Measurements from ENCODE around the gene RASSF8.

Gene RASSF8, protein sequence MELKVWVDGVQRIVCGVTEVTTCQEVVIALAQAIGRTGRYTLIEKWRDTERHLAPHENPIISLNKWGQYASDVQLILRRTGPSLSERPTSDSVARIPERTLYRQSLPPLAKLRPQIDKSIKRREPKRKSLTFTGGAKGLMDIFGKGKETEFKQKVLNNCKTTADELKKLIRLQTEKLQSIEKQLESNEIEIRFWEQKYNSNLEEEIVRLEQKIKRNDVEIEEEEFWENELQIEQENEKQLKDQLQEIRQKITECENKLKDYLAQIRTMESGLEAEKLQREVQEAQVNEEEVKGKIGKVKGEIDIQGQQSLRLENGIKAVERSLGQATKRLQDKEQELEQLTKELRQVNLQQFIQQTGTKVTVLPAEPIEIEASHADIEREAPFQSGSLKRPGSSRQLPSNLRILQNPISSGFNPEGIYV

DNA sequence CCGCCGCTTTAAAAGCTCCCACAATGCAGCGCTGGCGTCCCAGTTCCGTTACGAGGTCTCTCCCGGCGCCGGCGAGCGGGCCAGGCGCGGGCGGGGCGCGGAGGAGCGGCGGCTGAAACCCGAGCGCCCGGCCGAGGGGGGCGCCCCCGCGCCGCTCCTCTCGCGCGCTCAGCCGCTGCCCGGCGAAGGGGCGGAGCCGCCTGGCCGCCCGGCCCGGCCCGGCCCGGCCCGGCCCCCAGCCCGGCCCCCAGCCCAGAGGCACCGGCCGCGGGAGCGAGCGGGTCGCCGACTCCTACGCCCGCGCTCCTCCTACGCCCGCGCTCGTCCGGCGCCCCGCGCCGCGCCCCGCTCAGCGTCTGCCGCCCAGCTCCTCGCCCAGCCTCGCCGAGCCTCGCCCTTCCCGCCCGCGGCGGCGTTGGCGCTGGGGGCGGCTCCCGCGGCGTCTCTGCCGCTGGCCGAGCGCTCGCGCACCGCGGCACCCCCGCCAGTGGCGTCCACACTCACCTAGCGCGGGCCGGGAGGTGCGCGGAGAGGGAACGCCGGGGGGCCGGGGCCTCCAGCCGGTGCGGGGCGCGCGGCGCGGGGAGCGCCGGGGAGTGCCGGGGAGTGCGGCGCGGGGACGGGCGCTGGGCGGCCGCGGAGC lies at the start of gene RASSF8:
TSS of gene RASSF8 (plus strand) at position 255 of the 643 bp plus-strand sequence. CDS start 96,662 bp downstream, outside the sequence.
- DNase-seq, result no peak

DNA sequence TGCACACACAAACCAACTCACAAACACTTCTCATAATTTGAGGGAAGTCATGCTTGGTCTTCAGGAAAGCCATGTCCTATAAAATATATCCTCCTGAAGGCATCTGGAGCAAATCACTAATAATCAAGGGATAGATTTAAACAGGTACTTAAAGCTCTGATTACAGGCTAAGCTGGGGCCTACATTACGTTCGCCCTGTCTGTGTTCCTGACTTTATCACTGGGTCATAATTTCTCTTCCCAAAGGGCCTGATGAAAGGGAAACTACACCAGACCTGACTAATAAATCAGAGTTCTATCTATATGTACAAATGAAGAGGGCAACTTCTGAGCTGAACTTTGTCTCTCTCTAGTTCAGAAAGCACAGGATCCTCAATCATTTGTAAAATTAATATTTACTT lies 43.9 kb upstream of the RASSF8 start:
- DNase-seq, result no peak

DNA sequence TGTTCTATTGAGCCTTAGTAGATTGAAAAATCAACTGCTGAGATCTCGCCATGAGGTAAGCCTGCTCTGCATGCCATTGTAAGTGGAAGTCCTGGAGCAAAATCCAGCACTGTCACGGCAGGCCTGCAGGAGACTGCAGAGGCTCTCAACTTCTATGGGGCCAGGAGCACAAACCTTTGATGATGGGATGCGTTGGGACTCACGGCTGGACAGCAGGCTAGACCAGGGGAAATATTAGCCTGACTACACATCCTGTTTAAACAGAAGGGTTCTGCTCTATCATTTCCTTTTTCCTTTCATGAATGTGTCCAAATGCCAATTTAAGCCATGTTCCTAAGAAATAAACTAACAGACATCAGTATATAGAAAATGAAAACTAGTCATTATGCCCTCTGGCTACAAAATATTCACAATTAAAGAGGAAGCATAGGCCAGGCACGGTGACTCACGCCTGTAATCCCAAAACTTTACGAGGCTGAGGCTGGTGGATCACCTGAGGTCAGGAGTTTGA lies 33.9 kb upstream of the RASSF8 start:
- no peak for DNase-seq

DNA sequence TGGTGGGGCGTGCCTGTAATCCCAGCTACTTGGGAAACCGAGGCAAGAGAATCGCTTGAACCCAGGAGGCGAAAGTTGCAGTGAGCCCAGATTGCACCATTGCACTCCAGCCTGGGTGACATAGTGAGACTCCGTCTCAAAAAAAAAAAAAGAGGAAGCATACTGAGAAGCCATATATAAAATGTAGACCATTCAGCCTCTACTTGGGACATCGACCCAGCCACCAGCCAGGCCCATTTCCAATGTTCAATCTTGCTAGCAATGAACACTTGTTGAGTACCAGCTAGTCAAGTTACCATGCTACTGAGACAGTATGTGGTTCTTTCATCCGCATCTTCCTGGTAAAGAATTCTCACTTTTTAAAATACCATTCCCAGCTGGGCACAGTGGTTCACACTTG lies 33.4 kb upstream of the RASSF8 start:
- DNase-seq, result no peak

DNA sequence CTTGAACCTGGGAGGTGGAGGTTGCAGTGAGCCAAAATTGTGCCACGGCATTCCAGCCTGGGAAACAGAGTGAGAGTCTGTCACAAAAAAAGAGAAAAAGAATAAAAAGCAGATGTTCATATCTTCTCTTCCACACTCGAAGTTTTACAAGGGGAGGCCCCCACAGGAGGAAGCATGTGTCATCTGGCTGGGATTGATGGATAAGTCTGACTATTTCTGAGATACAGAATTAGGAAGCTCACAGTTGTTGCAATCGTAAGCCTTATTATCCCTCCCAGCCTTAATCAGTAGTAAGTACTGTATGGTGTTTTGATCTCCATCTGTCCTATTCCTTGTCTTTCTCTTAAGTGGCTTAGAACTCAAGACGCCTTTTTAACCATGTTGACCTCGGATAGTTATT lies 31.9 kb upstream of the RASSF8 start:
- DNase-seq, result no peak

DNA sequence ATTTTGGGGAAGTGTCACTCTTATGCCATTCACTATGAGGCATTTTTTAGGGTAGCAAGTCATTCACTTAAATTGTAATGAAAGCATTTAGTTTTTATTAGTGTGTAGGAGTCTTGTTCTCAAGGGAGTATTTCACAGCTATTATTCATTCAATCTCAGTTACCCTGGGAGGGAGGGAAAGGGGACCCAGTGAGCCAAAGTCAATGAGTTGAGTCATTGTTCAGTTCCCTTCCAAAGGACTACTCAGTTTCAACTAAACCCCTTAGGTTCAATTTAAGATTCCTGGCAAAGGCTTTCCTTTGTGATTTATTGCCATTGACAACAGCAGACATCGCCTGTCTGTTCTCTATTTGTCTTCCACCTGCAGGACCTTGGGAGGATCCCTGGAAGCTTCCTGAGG lies 29.3 kb upstream of the RASSF8 start:
- no peak for DNase-seq

DNA sequence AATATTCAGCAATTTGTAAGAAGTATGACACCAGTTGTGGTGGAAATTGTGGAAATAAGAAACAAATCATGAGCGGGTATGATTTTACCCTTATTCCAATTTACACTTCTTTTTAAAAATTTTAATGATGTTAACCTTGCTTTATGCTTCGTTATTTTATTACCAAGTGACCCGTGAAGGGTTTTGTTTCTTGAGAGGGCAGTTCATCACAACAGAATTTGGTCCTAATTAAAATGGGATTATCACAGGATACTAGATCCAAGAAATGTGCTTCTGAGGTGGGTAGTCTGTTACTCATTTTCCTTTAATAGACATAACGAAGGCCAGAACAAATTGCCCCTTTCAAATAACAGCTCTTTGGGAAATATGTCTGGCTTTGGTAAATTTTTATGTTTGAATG lies 25.5 kb upstream of the RASSF8 start:
- DNase-seq, result no peak

DNA sequence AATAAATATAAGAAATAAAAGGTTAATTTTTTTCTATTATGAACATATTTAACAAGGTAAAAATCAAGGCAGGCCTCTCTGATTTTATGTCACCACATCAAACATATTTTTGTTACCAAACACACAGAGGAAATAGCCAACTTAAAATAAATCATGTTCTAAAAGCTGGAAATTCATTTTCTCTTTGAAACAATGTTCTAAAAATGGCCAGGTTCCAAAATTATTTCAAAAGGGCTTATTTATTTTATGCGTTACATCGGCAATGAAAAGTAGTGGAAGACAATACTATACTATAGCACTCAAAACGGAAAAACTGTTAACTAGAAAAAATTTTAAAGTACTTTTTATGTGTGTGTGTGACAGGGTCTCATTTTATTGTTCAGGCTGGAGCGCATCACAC lies 24.0 kb upstream of the RASSF8 start:
- DNase-seq, result no peak

DNA sequence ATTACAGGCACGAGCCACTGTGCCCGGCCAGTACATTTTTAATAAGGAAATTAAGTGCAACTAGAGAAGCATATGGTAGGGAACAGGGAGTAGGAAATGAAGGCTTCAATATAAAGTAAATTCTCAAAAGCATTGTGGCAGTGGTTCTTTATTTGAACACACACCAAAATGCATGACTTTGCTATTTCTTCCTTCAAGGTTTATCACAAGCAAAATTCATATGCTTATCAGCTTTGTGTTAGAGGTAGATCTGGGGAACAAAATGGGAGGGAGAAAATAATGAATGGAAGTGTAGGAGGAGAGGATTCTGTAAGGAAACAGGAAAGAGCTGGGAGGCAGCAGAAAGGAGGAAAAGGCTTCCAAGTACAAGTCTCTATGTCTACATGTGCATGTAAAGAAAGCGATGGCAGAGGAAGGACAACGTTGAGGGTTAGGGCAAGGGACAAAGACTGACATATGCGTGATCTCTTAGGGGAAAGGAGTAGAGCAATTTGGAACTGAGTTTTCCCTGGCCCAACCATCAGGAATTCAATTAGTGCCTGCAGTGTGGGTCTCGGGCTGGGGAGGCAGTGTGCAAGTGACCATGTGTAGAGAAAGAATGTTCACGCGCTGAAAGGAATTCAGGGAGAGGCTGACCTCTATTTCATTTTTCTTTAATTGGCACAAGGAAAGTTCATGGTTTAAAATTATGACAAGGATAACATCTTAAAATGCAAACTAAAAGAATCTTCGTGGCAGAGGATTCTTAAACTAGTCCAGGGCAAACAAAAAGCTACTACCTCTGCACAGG lies 22.9 kb upstream of the RASSF8 start:
- DNase-seq, result no peak

DNA sequence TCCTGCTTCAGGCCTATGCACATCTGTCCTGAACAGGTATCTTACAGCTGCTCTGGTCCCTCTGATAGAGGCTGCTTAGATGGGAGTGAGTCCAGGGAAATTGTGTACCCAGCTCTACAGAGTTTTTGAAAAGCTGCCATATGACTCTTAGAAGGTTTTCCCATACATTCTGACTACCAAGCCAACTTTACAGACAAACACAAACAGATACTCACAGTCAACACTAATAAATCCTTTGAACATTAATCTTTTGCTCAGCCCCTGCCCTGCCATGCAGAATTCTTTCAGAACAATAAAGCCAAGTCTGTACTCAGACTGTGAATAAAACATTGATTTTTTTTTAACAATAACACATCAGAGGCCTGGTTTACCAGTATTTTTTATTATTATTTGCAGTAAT lies 21.4 kb upstream of the RASSF8 start:
- DNase-seq, result no peak

DNA sequence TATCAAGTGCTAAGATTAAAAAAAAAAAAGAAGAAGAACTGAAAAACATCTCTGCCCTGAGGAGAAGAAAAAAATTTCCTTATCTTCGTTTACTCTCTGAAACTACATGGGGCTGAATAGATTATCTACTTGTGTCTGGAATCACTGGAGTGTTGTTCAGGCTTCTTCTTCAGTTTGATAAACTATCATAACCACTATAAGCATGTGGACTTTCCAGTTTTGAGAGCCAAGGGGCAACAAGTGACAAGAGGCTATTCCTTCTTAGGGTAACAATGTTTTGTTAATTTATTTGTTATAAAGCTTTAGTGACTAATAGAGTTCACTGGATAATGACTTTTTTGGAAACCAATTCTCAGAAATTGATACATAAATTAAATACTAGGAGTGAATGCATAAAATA lies 19.9 kb upstream of the RASSF8 start:
- no peak for DNase-seq

DNA sequence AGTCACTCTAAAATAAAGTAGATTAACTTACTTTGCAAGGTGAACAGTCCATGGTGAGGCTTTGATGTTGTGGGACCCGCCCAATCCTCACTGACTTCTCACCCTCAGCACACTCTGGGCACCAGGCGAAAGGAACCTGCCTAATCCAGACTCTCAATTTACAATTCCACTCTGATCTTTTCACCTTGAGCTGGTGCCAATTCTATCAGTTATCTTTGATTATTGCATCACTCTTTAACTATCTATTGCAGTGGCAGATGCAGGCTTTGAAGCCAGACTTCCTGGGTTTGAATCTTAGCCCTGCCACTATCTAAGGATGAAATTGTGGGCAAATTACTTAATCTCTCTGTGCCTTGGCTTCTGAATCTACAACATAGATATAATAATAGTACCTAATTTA lies 18.9 kb upstream of the RASSF8 start:
- no peak for DNase-seq

DNA sequence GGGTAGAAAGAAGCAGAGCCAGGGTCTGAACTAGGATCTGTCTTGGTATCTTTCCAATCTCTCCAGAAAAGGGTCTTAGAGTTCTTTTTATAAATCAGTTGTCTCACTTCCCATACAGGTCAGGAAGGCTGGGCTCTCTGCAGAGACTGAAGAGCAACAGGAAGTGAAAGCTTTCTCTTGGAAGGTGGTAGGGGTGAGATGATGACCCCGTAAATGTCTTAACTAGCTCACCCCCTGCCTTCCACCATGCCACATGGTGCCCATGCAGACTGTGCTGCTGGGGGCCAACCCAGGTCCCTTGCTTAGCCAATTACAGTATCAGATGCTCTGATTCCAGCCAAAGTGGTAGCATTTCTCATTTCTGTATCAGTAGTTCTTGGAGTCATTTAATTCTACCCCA lies 17.6 kb upstream of the RASSF8 start:
- DNase-seq, result no peak

DNA sequence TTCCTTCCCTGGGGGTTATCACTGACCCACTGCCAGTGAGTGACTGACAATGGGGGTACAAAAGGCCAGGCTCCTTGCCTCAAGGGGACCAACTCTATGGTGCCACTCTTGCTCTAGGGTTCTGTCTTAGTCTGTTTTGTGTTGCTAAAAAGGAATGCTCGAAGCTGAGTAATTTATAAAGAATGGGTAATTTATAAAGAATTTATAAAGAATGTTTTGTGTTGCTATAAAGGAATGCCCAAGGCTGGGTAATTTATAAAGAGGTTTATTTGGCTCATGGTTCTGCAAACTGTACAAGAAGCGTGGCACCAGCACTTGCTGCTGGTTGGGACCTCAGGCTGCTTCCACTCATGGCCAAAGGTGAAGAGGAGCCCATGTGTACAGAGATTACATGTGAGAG lies 15.8 kb upstream of the RASSF8 start:
- DNase-seq, result no peak

DNA sequence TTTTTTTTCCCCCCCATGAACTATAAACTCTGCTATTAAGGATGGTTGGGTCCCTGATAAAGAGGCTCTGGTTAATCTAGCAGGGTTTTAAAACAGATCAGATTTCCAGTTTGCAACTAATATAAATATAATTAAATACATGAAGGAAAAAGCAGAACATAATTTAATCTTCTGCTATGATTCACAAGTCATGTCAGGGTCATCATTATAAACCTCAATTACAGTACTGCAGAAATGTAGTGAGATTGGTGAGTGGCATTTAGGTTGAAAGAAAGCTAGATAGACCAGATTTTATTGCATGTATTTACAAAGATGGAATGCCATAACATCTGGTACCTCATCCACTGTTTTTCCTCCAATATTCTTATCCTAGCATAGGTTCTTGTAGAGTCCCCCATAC lies 14.5 kb upstream of the RASSF8 start:
- no peak for DNase-seq

DNA sequence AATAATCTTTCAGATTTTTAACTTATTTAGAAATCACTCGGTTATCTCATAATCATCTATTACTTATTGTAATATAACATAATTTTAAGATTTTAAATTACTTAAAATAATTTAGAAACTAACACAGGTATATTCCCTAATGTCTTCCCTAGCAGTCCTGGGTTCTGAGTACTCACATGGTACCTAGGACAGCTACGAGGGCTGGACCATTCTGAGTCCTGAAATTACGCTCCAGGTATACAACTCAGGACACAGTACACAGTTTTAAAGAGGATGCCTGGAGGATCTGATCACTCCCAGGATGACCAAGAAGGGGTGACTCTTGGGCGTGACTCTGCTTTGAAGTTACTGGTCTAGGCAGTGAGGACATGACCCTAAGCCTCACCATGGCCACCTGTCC lies 9.1 kb upstream of the RASSF8 start:
- DNase-seq, result no peak

DNA sequence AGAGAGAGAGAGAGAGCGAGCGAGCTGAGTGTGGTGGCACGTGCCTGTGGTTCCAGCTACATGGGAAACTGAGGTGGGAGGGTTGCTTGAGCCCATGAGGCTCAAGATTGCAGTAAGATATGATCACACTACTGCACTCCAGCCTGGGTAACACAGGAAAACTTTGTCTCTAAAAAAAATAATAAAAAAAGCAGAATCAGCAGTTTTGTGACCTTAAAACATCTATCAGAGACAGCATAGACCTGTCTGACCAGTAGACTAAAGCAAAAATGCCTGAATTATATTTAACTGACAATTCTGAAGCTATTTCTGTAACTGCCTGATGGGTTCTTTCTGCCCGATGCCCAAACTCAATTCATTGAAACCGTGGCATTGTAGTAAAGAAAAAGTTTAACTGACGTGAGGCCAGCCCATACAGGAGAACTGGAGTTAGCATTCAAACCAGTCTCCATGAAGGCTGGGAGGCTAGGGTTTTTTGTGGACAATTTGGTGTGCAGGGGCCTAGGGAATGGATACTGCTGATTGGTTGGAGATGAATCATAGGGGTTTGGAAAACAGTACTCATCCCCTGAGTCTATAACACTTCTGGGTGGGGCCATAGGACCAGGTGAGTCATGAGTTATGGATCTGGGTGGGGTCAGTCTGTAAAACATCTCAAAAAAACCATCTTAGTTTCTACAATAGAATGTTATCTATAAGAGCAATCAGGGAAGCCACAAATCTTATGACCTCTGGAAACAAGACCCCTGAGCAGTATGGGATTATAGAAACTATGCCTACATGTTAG lies 8.0 kb upstream of the RASSF8 start:
- no peak for DNase-seq

DNA sequence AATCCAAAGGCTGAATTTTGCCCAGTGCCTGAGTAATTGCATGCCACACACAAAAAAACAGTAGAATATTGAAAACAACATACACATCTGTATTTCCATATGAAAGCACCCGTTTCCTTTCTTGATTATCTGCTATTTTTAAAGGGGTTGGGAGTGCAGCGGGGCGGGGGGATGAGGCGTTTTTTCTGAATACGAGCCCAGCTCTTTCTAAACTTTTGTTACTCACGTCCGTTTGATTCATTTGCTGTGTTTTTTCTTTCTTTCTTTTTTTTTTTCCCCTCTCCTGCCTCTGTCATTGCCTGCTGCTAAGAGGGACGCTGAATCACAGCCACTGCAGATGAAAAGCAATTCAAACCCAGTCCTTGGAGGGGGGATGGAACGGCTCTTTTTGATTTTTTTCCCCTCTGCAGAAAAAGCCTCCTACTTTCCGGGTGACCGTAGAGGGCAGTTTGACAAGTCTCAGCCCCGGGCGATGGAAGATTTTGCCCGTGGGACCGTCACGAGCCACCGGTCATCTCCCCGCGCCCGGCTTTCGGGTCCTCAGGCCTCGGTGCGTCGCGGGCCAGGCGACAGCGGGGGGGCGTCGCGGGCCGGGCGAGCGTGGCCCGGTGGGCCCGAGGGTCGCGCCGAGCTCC lies 572 bp upstream of the RASSF8 start:
- no peak for DNase-seq

DNA sequence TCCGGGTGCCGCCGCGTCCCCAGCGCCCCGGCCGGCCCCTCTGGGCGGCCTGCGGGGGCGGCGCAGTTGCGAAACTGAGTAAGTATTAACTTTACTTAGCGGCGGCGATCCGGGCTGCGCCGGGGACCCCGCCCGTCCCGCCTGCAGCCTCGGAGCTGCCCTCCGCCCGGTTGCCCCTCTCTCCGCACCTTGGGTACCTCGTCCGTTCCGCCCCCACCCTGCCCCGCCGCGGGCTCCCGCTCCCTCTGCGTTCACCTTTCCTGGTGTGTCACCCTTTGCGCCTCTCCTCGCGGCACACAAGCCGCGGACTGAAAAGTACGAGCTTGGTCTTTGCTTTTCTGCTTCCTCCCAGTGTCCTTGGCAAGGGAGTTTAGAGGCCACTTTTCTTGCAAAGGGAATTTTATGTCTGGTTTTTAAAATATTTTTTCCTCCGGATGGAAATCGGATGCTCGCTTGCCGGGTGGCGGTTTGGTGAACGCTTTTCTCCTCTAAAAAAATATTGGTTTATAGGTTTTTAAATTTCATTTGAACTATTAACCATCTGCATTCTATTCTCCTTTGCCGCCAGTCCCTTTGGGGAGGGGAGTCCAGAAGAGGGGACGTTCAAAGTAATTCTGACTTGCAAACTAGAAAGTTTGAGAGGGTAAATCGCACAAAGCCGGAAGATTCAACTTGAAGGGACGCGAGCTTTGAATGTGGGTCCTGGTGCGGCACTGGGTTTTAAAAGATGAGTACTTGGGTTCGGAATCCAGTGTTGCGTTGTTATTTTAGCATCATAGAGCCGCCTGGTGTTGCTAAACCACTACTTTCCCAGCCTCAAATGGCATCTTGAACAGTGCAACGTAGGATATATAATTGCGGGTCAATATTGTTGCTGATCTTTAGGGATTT lies 834 bp downstream of the RASSF8 start:
- DNase-seq, result no peak

DNA sequence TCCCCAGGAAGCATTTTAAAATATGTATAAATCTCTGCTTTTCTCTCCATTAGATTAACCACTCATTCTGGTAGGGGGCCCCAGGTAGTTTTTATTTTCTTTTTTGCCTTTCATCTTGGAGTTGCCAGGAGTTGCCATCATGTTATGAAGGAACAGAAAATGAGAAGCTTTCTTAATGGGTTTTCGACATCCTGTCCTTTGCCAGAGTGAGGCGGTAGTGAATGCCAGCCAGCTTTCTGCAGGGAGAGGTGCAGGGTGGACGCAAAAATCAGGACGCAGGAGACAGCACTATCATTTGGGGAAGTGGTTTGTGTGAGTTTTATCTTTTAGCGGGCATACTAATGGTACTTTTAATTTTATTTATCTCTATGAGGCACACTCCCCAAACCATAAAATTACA lies 1.7 kb downstream of the RASSF8 start:
- no peak for DNase-seq

DNA sequence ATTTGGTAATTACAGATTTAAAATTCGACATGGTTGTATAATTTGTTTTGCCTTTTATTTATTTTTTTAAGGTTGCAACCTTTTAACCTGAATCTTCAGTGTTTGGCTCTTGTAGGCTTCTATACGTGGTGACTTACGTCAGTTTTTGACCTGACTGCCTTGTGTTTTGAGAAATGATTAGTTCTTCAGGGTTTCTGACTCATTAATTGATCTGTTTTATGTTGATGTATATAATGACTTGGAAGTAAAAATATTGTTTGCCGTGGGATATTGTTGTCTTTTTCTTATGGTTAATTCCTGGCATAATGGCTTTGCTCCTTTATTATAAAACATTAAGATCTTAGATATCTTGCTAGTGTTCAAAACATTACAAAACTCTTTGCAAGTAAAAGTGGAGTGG lies 2.5 kb downstream of the RASSF8 start:
- DNase-seq, result no peak

Measured in NCI-H446 treated with DMSO at 0.1 percent for 48 hours (cell line).